GM15510 (cell line): ENCODE measurements around the gene ATP6V1G1.

ENCODE experiments used
- POLR2A ChIP-seq: IDR thresholded peaks from 3 replicates; pipeline ENCODE4 v1.6.1; 2011; ENCODE audit warnings: borderline replicate concordance; ENCODE audit not compliant: insufficient read length; ENCODE audit errors: extremely low read depth

Gene ATP6V1G1

GRCh38 chr9:114621561-114621960 lies 34.0 kb downstream of the ATP6V1G1 start:
- no peak for TF ChIP-seq POLR2A

GRCh38 chr9:114621975-114622609 lies 34.5 kb downstream of the ATP6V1G1 start:
- no peak for TF ChIP-seq POLR2A

- no peak for TF ChIP-seq POLR2A
Observed at GRCh38 chr9:114624677-114625076, 37.1 kb downstream of the ATP6V1G1 start.

GRCh38 chr9:114626415-114627020 lies 38.9 kb downstream of the ATP6V1G1 start:
- no peak for TF ChIP-seq POLR2A

DNA sequence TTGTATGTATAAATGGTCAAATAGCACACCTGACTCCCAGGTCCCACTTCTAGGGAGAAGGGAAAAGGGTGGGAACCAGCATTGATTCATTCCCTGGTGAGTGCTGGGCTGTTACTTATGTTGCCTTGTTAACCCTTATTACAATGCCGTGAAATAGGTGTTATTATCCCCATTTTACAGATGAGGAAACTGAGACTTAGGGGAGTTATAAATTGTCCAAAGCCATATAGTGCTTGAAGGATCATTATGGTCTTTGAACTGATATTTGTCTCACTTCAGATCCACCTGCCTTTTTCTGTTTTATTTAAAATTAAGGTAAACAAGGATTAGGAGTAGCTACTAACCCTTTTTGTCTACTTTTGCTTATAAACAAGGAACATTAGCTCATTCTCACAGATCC lies 40.0 kb downstream of the ATP6V1G1 start:
- no peak for TF ChIP-seq POLR2A

DNA sequence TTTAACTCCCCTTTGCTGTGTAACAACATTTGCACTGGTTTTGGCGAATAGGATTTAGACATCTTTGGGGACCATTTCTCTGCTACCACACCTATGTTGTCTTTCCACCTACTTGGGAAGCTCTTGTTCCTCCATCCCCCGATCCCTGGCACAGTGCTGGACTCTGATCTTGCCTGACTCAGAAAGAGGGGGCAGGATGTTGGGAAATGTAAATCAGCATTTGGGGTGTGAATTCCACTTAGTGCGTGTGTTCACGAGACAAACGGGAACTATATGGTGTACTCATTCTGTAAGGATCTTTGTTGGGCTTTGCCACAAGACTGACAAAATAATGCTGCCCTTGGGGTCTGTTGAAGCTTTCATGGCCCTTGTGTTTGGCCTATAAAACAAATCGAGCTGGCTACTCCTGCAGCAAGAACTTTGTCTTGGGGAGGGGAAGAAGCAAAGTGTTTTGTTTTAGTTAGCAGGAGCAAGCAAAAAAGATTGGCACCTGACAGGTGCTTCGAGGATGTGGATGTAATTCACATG lies 42.1 kb downstream of the ATP6V1G1 start:
- TF ChIP-seq POLR2A = no peak

DNA sequence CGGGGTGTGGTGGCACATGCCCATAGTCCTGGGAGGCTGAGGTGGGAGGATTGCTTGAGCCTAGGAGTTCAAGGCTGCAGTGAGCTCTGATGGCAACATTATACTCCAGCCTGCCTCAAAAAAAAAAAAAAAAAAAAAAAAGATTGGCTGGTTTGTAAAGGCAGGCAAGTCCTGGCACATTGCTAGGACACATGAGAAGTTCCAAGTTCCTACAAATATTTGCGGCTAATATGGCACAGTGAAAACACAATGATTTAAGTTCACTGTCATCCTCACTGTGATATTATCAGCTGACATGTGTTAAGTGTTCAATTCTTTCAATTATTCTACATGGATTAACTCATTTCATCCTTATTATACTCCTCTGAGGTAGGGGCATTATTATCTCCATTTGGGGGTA lies 43.6 kb downstream of the ATP6V1G1 start:
- no peak for TF ChIP-seq POLR2A

DNA sequence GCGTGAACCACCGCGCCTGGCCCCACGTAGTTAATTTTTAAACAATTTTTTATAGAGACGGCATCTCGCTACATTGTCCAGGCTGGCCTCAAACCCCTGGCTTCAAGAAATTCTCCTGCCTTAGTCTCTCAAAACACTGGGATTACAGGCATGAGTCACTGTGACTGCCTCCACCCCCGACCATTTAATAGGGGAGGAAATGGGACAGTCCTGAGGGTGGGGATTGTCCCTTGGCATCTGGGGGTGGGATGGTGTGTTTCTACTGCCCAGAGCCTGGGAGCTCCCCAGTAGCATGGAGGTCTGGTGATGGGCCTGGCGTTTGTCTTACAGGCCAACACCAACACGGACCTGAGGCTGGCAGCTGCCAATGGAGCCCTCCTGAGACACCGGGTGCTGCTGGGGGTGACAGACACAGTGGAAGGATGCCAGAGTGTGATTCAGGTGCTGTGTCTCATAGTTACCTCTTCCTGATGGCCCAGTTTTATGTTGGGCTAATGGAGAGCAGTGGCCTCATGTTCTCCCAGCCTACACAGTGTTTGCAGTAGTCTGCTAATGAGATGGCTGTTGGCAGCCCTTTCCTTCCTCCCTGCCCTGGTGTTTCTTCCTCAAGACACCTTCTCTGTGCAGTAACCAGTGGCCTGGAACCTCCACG lies 46.0 kb downstream of the ATP6V1G1 start:
- no peak for TF ChIP-seq POLR2A

DNA sequence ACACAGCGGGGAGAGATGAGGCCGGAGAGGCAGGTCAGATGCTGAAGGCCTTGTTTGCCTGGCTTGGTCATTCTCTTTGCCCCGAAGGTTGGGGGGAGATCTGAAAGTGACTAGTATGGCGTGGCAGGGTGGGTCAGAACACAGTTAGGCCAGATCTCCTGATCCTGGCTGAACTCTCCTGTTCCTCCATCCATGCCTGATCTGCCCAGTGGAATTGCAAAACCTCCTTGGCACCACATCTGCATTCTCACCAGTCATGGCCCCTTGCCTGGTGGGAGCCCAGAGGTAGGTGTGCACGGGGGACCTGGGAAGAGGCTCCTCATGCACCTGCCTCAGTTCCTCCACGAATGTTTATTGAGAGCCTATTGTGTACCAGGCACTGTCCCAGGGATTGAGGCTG lies 46.8 kb downstream of the ATP6V1G1 start:
- TF ChIP-seq POLR2A = no peak

DNA sequence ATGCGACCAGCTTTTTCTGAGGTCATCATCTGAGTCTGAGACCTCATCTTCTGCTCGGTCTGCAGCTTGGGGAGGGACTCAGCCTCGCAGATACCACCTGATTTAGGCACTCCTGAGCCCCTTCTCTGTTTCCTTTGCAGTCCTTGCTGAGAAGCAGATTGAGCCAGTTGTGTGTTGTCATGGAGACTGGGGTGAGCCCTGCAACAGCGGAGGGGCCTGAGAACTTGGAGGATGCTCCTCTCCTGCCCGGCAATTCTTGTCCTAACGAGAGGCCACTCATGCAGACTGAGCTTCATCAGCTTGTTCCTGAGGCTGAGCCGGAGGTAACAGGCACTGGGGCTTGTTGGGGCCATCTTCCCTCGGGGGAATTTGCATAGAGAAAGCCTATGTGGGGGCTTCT lies 50.8 kb downstream of the ATP6V1G1 start:
- no peak for TF ChIP-seq POLR2A

- TF ChIP-seq POLR2A = no peak
Observed at GRCh38 chr9:114641967-114642366, 54.4 kb downstream of the ATP6V1G1 start.

DNA sequence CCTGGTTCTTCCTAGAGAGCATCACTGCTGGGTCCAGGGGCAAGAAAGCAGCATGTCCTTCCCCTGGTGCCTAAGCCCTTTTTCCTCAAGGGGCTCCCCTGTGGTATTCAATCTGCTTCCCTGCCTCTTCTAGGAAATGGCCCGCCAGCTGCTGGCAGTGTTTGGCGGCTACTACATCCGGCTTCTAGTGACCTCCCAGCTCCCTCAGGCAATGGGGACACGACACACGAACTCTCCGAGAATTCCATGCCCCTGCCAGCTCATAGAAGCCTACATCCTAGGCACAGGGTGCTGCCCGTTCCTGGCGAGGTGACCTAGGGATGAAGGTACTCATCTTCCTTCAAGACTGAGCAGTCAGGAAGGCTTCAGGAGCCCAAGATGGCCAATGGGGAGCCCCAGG lies 55.4 kb downstream of the ATP6V1G1 start:
- no peak for TF ChIP-seq POLR2A

DNA sequence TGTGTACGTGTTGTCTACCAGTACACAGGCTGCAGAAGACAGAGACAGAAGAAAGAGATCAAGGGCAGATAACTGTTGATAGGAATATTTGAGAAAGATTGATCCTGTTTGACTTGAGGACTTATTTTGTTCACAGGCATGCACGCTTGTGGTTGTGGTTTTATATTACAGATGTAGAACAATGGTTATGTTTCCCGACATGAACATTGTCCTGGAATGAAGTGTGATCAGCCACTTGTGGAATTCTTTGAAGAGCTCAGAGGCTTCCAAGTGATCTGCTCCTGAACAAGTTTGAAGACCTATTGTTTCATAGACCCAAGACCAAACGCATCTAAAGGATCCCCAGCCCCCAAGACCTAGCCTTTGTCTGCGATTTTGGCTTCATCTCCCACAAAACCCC lies 56.3 kb downstream of the ATP6V1G1 start:
- TF ChIP-seq POLR2A = no peak
